AG10803 (cell line): ENCODE data around the gene BICD1.
"Not testable (repeated sequence)": the region's sequence is repeated elsewhere in the genome, so short reads cannot be mapped to it uniquely, and the experiment has no call there.

Experiments used
- DNase-seq: peaks from one replicate; pipeline ENCODE4 v3.0.0; 2010; ENCODE audit warnings: low read depth
- H3K4me3 ChIP-seq: 2 replicates; pipeline ENCODE4 v1.5.1; 2011; ENCODE audit warnings: mild to moderate bottlenecking, low read length, control low read depth
- TF ChIP-seq, protein P1 (sequence below): conservative IDR thresholded peaks from 2 replicates; pipeline ENCODE4 v1.5.1; 2011; ENCODE audit warnings: mild to moderate bottlenecking, low read length, control low read depth, inconsistent platforms

BICD1 gene

GRCh38 chr12:32273063-32273522 is 166.4 kb downstream of the BICD1 start:
- no peak for DNase-seq
- TF ChIP-seq, protein P1, sequence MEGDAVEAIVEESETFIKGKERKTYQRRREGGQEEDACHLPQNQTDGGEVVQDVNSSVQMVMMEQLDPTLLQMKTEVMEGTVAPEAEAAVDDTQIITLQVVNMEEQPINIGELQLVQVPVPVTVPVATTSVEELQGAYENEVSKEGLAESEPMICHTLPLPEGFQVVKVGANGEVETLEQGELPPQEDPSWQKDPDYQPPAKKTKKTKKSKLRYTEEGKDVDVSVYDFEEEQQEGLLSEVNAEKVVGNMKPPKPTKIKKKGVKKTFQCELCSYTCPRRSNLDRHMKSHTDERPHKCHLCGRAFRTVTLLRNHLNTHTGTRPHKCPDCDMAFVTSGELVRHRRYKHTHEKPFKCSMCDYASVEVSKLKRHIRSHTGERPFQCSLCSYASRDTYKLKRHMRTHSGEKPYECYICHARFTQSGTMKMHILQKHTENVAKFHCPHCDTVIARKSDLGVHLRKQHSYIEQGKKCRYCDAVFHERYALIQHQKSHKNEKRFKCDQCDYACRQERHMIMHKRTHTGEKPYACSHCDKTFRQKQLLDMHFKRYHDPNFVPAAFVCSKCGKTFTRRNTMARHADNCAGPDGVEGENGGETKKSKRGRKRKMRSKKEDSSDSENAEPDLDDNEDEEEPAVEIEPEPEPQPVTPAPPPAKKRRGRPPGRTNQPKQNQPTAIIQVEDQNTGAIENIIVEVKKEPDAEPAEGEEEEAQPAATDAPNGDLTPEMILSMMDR, result no peak
- no peak overlapping the region for H3K4me3 ChIP-seq

GRCh38 chr12:32273712-32274111 is 167.1 kb downstream of the BICD1 start:
- TF ChIP-seq, protein P1, result no peak
- no peak overlapping the region for H3K4me3 ChIP-seq
- no peak for DNase-seq

DNA sequence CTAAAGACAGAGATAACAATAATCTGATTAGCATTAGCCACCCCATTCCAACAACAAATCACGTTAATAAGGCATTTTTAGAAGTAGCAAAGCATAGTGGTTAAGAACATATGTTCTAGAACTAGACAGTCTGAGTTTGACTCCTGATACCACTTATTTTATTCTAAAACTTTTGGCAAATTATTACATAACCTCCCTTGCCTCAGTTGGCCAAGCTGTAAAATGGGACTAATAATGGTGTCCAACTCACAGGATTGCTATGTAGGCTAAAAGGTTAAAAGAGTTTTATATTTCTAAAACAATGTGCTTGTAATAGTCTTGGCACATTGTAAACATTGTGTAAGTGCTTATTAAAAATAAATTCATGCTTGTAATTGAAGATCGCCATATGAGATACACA is 168.0 kb downstream of the BICD1 start:
- TF ChIP-seq, protein P1, result no peak
- DNase-seq, result no peak

DNA sequence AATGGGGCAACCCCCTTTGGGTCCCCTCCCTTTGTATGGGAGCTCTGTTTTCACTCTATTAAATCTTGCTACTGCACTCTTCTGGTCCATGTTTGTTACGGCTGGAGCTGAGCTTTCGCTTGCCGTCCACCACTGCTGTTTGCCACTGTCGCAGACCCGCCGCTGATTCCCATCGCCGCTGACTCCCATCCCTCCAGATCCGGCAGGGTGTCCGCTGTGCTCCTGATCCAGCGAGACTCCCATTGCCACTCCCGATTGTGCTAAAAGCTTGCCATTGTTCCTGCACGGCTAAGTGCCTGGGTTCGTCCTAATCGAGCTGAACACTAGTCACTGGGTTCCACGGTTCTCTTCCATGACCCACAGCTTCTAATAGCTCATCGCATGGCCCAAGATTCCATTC is 168.9 kb downstream of the BICD1 start:
- not testable (repeated sequence) for DNase-seq, H3K4me3 ChIP-seq

More for the DNA sequence above, 168.0 kb downstream of the BICD1 start:
- no peak overlapping the region for H3K4me3 ChIP-seq

GRCh38 chr12:32277774-32278173 is 171.1 kb downstream of the BICD1 start:
- DNase-seq, result no peak

DNA sequence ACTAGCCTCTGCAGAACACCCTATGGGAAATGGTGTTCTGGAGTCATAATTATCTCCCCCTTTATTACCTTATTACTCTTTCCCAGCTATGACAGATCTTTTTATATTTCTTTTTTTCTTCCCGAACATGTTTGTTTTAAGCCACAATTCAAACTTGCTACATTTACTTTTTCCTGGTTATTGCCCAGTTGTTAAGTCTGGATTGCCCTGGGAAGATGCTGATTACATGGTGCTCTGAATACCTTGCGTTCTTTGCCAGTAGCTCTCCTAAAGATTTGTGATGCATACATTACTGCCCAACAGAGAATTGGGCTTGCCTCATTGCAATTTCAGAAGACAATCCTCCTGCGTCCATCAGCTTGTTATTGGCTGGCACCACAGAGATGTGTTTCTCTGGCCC is 174.5 kb downstream of the BICD1 start:
- TF ChIP-seq, protein P1, result no peak
- H3K4me3 ChIP-seq, result no peak overlapping the region
- no peak for DNase-seq

More at GRCh38 chr12:32277774-32278173, 171.1 kb downstream of the BICD1 start:
- H3K4me3 ChIP-seq, result no peak overlapping the region
- TF ChIP-seq, protein P1, result no peak

DNA sequence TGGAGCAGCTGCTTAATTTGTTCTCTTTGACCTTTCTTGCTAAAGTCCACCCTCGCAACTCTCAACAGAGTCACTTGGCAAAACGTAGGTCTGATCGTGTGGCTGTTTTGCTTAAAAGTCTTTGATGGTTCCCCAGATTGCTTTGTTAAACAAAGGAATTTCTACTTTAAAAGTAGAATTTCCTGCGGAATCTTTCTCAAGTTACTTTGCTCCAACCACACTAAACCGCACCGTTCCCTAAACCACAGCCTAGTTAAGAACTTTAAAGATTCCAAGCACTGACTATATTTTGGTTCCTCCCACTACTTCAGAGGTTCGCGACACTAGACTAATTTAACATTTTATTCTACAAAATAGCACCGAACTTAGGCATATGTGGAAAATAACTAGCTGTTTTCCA is 177.9 kb downstream of the BICD1 start:
- H3K4me3 ChIP-seq, result no peak overlapping the region
- TF ChIP-seq, protein P1, result no peak
- DNase-seq, result no peak

DNA sequence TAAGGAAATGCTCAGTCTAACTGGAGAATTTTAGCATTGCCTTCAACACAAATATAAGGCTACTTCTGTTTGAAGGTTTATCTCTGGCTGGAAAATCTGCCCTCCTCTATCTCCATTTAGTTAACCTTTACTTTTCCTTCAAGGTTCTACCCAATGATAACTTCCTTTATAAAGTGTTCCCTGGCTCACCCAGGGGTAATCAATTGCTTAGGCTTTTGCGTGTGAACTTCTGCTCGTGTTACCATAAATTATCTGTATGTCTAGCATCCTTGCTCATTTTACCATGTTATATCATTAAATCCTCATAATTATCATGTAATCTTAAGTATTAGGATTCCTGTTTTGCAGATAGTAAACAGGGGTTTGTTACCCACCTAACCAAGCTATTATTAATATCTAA is 178.4 kb downstream of the BICD1 start:
- H3K4me3 ChIP-seq, result no peak overlapping the region
- DNase-seq, result no peak
- TF ChIP-seq, protein P1, result no peak
